AG04450 (cell line): Measurements from ENCODE around the gene REV3L. TPM values are rescaled to one million over a fixed set of nuclear protein-coding genes. Genes with fewer than 3 reads are reported as not detected.

Experiments used
- CTCF ChIA-PET: fragments of 300-600, 350-600 bp; formaldehyde crosslinking; extraction: SDS; loops from one replicate; lab custom pipeline; 2022; ENCODE audit warnings: antibody characterized with exemption, inconsistent platforms; lab: Charles Lee
- POLR2A ChIA-PET: fragments of 350-600 bp; formaldehyde crosslinking; extraction: SDS; loops from one replicate; lab custom pipeline; 2021; ENCODE audit warnings: antibody characterized with exemption, inconsistent platforms; lab: Yijun Ruan, JAX
- DNase-seq: peaks from one replicate; pipeline ENCODE4 v3.0.0-alpha.2; 2011; ENCODE audit warnings: low read depth, low spot score
- H3K27ac ChIP-seq: one replicate; pipeline ENCODE4 v1.5.1; 2012; ENCODE audit warnings: low read depth, low read length, control low read depth
- H3K27me3 ChIP-seq: one replicate; pipeline ENCODE4 v1.6.0; 2012; ENCODE audit warnings: low read length; ENCODE audit not compliant: control insufficient read depth, insufficient read depth
- H3K4me3 ChIP-seq: 2 replicates; pipeline ENCODE4 v1.5.1; 2011; ENCODE audit warnings: mild to moderate bottlenecking, low read depth, low read length, control low read depth
- H3K9me3 ChIP-seq: 2 replicates; pipeline ENCODE4 v1.5.1; 2012; ENCODE audit warnings: low read length; ENCODE audit not compliant: control insufficient read depth, insufficient read depth
- CTCF ChIP-seq: IDR thresholded peaks from 2 replicates; pipeline ENCODE4 v1.5.1; 2011; ENCODE audit warnings: low read depth, low read length, control low read depth, inconsistent platforms
- polyA plus RNA-seq: library from polyadenylated mRNA; depleted of rRNA; stranded (reverse); fragments of >200 nt; gene quantifications from 2 replicates; pipeline ENCODE4 v1.2.3, GENCODE V29; 2011

The REV3L gene
- polyA plus RNA-seq, 1 experiment, result 38.4 TPM

DNA sequence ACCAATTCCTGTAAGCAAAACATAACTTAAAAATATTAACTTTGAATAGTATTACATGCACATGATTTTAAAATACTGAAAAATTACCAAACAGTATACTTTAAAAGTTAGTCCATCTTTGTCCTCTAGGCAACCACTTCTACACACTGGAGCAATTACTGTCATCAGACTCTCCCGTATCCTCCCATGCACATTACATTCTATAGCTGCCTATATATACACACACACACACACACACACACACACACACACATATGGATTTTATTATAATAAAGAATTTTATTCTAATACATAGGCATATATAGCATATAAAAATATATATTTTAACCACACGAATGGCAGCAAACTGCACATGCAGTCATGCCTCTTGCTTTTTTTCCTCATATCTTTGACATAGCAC lies 8.2 kb downstream of the REV3L start:
- TF ChIP-seq CTCF, result no peak
- POLR2A ChIA-PET, result no interaction called here
- CTCF ChIA-PET, result no interaction called here
- H3K4me3 ChIP-seq, result no peak overlapping the region
- no peaks in the 10 kb centered on the region for H3K27me3 ChIP-seq
- no peaks in the 10 kb centered on the region for H3K9me3 ChIP-seq
- no peak for DNase-seq
- H3K27ac ChIP-seq, result no peak overlapping the region

DNA sequence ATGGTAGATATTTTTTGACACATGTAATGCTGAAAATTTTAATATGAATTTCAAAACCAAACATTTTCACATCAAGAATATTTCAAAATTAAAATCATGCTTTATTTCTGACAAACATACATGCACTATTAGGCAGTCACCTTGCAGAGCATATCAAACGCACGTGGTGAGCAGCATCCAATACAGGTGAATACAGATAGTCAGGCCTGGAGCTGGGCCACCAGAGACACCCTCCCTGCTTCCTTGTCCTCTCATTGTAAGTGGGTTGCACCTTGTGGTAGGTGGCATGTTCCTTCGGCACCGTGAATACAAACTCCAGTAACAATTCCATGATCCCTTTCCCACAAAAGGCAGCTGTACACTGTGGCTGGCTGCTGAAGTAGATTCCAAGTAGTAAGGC lies 8.9 kb downstream of the REV3L start:
- Histone ChIP-seq H3K27me3 (no peaks in the 10 kb centered on the region), H3K9me3 (no peaks in the 10 kb centered on the region), H3K27ac (no peak overlapping the region), H3K4me3 (no peak overlapping the region)
- CTCF ChIA-PET, result no interaction called here
- no peak for TF ChIP-seq CTCF
- DNase-seq, result no peak
- POLR2A ChIA-PET, result no interaction called here

- Histone ChIP-seq H3K4me3 (no peak overlapping the region), H3K27ac (no peak overlapping the region), H3K27me3 (no peaks in the 10 kb centered on the region), H3K9me3 (no peaks in the 10 kb centered on the region)
- no peak for TF ChIP-seq CTCF
- DNase-seq, result no peak
- ChIA-PET CTCF (no interaction called here), POLR2A (no interaction called here)
These were observed 10.0 kb downstream of the REV3L start for GRCh38 chr6:111472933-111473435.

- ChIA-PET POLR2A (no interaction called here), CTCF (no interaction called here)
- Histone ChIP-seq H3K9me3 (no peaks in the 10 kb centered on the region), H3K27ac (no peak overlapping the region), H3K4me3 (no peak overlapping the region), H3K27me3 (no peaks in the 10 kb centered on the region)
- DNase-seq, result no peak
- TF ChIP-seq CTCF, result no peak
These were observed 11.1 kb downstream of the REV3L start for GRCh38 chr6:111471958-111472357.

DNA sequence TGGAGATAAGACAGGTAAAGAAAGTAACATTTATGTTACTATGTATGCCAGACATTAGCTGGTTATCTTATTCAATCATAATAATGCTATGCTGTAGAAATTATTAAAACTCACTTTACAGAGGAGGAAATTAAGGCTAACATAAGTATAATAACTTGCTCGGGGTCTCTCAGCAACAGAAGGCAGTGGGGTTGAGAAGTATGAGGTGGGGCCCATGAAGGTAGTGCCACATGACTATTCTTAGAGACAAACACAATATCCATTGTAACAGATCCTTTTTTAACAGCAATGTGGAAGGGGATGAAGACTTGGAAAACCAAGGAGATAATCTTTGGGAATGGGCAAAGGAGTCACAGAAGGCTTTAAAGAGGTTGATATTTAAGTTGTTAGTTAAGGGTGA lies 11.5 kb downstream of the REV3L start:
- no peak for DNase-seq
- TF ChIP-seq CTCF, result no peak
- CTCF ChIA-PET, result no interaction called here
- POLR2A ChIA-PET, result no interaction called here
- H3K4me3 ChIP-seq, result no peak overlapping the region
- H3K9me3 ChIP-seq, result no peaks in the 10 kb centered on the region
- no peaks in the 10 kb centered on the region for H3K27me3 ChIP-seq
- H3K27ac ChIP-seq, result no peak overlapping the region
